MCF 10A (cell line): Measurements from ENCODE around the gene CITED2. TPM values are rescaled to one million over a fixed set of nuclear protein-coding genes. Genes with fewer than 3 reads are reported as not detected.

Source experiments
- BruUV-seq: library from RNA; stranded (reverse); fragments of 400-500 nt; replicated peaks from 2 replicates; lab custom pipeline; 2021; lab: Mats Ljungman, UMichigan
- CTCF ChIA-PET: fragments of 300-600 bp; sonication (Branson Sonifier 250); formaldehyde crosslinking; extraction: SDS; loops from one replicate; lab custom pipeline; 2021; ENCODE audit warnings: antibody characterized with exemption, inconsistent platforms; lab: Yijun Ruan, JAX
- POLR2A ChIA-PET: fragments of 300-600, 350-650 bp; sonication (Branson Sonifier 250); formaldehyde crosslinking; extraction: SDS; loops from one replicate; lab custom pipeline; 2020; ENCODE audit warnings: antibody characterized with exemption, inconsistent platforms; lab: Yijun Ruan, JAX
- DNase-seq: peaks from one replicate; pipeline ENCODE4 v3.0.0-alpha.2; 2018; ENCODE audit not compliant: unreplicated experiment
- H3K27ac Mint-ChIP-seq: one replicate; pipeline ENCODE4 v1.8.0; 2022; ENCODE audit warnings: mild to moderate bottlenecking, low read depth, mixed read lengths; ENCODE audit not compliant: unreplicated experiment
- H3K27me3 Mint-ChIP-seq: one replicate; pipeline ENCODE4 v1.8.0; 2022; ENCODE audit warnings: mixed read lengths; ENCODE audit not compliant: insufficient read depth, unreplicated experiment
- H3K36me3 Mint-ChIP-seq: one replicate; pipeline ENCODE4 v1.8.0; 2022; ENCODE audit warnings: mild to moderate bottlenecking, moderate library complexity, mixed read lengths; ENCODE audit not compliant: insufficient read depth, unreplicated experiment
- H3K4me1 Mint-ChIP-seq: one replicate; pipeline ENCODE4 v1.8.0; 2022; ENCODE audit warnings: mixed read lengths; ENCODE audit not compliant: insufficient read depth, unreplicated experiment
- H3K4me3 Mint-ChIP-seq: one replicate; pipeline ENCODE4 v1.8.0; 2022; ENCODE audit warnings: mild to moderate bottlenecking, moderate library complexity, mixed read lengths; ENCODE audit not compliant: unreplicated experiment
- H3K9me3 Mint-ChIP-seq: one replicate; pipeline ENCODE4 v1.8.0; 2022; ENCODE audit warnings: mixed read lengths; ENCODE audit not compliant: unreplicated experiment
- intact Hi-C: fragments of 100-400 bp; cut with micrococcal nuclease; formaldehyde crosslinking; loops from 2 replicates; pipeline ENCODE4 v1.14.1; 2022
- total RNA-seq: library from RNA; stranded (reverse); gene quantifications from 2 replicates; pipeline ENCODE4 v1.2.3, GENCODE V29; 2022
- TF ChIP-seq, protein P1 (sequence below): fragments of 200-600 bp; IDR thresholded peaks from one replicate; pipeline ENCODE4 v1.8.0; 2022; ENCODE audit warnings: antibody characterized with exemption, mild to moderate bottlenecking; ENCODE audit not compliant: unreplicated experiment

The CITED2 gene
- total RNA-seq, 1 experiment from 2014 or later = 50.4 TPM

DNA sequence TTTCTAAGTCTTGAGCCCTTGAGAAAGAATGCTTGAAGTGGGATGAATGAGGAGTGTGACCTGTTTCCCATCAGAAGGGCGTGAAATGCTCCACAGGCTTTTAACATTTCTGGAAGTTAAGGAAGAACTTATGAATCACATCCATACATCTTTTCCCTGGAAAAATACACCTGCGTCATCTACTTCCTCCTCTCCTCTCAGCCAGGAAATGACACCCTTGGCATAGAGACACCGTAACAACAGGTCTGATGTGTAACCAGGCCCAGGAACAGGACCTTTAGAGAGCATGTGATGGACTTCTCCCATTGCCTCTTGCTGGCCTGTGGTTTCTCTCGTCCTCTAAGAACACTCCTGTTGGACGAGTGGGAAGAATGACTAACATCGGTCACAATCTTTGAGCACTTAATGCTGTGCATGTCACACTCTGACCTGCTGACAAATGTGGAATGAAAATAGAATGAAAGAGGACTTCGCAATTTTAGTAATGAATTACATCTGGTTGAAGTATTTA is 28.5 kb upstream of the CITED2 start:
- BruUV-seq = no TSS peak
- no peak for DNase-seq
- no peak overlapping the region for H3K27ac Mint-ChIP-seq
- CTCF ChIA-PET = interaction anchor here (0.6 kb wide), 1 partner anchor 520 kb away, joined by 3 read pairs; no protein-coding TSS in a partner anchor
- no peak overlapping the region for H3K4me3 Mint-ChIP-seq
- POLR2A ChIA-PET = no interaction called here
- no peaks in the 10 kb centered on the region for H3K27me3 Mint-ChIP-seq
- no peaks in the 10 kb centered on the region for H3K36me3 Mint-ChIP-seq
- peaks cover 16% of the 10 kb centered on the region for H3K4me1 Mint-ChIP-seq
- intact Hi-C loops = loop anchor here (10.0 kb wide), 1 partner anchor 362 kb away; no protein-coding TSS in a partner anchor
- no peaks in the 10 kb centered on the region for H3K9me3 Mint-ChIP-seq
- TF ChIP-seq, protein P1, sequence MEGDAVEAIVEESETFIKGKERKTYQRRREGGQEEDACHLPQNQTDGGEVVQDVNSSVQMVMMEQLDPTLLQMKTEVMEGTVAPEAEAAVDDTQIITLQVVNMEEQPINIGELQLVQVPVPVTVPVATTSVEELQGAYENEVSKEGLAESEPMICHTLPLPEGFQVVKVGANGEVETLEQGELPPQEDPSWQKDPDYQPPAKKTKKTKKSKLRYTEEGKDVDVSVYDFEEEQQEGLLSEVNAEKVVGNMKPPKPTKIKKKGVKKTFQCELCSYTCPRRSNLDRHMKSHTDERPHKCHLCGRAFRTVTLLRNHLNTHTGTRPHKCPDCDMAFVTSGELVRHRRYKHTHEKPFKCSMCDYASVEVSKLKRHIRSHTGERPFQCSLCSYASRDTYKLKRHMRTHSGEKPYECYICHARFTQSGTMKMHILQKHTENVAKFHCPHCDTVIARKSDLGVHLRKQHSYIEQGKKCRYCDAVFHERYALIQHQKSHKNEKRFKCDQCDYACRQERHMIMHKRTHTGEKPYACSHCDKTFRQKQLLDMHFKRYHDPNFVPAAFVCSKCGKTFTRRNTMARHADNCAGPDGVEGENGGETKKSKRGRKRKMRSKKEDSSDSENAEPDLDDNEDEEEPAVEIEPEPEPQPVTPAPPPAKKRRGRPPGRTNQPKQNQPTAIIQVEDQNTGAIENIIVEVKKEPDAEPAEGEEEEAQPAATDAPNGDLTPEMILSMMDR = no peak

DNA sequence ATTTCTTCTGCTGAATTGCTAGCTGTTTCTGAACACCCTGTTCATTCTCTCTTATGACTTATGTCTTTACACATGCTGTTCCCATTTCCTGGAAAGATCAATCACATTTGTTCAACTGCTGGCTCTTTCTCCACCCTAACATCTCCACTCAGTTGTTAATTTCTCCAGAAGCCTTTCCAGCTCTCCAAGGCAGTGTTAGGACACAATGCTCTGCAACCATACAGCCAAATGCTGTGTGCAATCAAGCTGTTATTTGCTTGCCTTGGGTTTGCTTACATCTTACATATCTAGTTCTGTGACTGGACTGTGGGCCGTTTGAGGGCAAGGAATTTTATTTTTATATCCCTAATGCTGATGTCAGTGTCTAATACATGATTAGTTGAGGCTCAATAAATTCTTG is 24.2 kb upstream of the CITED2 start:
- intact Hi-C loops = no loop called here
- Mint-ChIP-seq H3K4me3 (no peak overlapping the region), H3K27me3 (no peaks in the 10 kb centered on the region), H3K27ac (no peak overlapping the region), H3K4me1 (no peaks in the 10 kb centered on the region), H3K9me3 (no peaks in the 10 kb centered on the region), H3K36me3 (no peaks in the 10 kb centered on the region)
- CTCF ChIA-PET = no interaction called here
- DNase-seq = no peak
- no TSS peak for BruUV-seq
- POLR2A ChIA-PET = no interaction called here
- TF ChIP-seq, protein P1 = no peak

DNA sequence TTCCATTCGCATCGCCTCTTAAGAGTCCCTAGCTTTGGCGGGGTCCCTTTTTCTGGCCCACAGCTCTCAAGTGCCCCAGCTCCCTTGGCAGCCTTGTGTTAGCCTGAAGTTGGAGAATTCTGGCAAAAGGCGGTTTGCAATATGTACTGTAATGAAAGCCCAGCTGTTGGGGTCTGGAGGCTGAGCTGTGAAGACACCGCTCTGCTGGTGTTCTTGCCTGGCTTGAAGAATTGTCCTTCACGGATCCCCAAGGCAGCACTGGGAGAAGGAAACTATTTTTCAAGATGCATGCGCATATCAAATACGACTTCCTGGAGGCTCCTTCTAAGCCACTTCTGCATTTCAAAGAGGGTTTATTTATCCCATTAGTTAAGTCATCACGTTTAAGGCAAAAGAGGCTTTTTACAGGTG is 21.4 kb upstream of the CITED2 start:
- TF ChIP-seq, protein P1 = no peak
- H3K27me3 Mint-ChIP-seq = no peaks in the 10 kb centered on the region
- no peaks in the 10 kb centered on the region for H3K36me3 Mint-ChIP-seq
- BruUV-seq = no TSS peak
- intact Hi-C loops = no loop called here
- ChIA-PET CTCF (interaction anchor here (0.6 kb wide), 1 partner anchor 38 kb away, joined by 3 read pairs; no protein-coding TSS in a partner anchor), POLR2A (interaction anchor here (0.7 to 1.4 kb wide), 2 partner anchors 14 to 33 kb away, joined by 3 read pairs; no protein-coding TSS in a partner anchor)
- no peak overlapping the region for H3K27ac Mint-ChIP-seq
- H3K4me3 Mint-ChIP-seq = no peak overlapping the region
- H3K9me3 Mint-ChIP-seq = no peaks in the 10 kb centered on the region
- no peaks in the 10 kb centered on the region for H3K4me1 Mint-ChIP-seq
- DNase-seq = no peak

DNA sequence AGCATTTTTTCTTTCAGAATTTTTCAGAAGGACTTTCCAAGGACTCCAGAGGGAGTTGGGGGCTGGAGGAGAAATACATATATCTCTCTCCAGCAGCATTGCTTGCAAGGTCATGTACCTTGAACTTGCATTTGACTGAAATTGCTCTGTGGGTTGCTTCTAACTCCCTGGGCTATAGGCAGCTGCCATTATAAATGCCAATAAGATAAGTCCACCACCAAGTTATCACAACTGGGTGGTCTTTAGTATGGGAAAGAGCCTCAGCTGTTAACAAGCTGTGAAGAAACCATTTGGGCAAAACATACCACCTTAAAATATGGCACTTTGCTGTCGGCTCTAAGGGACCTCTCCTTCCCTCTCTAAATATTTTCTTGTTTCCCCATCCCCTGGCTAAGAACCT is 20.9 kb upstream of the CITED2 start:
- no peak overlapping the region for H3K4me3 Mint-ChIP-seq
- ChIA-PET CTCF (no interaction called here), POLR2A (interaction anchor here (0.7 to 1.4 kb wide), 3 partner anchors 14 to 202 kb away, joined by 3 read pairs; no protein-coding TSS in a partner anchor)
- BruUV-seq = no TSS peak
- intact Hi-C loops = no loop called here
- H3K9me3 Mint-ChIP-seq = no peaks in the 10 kb centered on the region
- no peak for DNase-seq
- H3K27ac Mint-ChIP-seq = no peak overlapping the region
- no peaks in the 10 kb centered on the region for H3K27me3 Mint-ChIP-seq
- TF ChIP-seq, protein P1 = no peak
- H3K4me1 Mint-ChIP-seq = no peaks in the 10 kb centered on the region
- no peaks in the 10 kb centered on the region for H3K36me3 Mint-ChIP-seq
